Measurements from ENCODE around the gene WDFY2. TPM values are rescaled to one million over a fixed set of nuclear protein-coding genes. Genes with fewer than 3 reads are reported as not detected.

Gene WDFY2
- total and polyA plus RNA-seq, 2 of the 8 experiments (the other 6 are each of a cell fraction or from before 2014, with no cell fraction given), result 13.9 to 29.0 TPM

DNA sequence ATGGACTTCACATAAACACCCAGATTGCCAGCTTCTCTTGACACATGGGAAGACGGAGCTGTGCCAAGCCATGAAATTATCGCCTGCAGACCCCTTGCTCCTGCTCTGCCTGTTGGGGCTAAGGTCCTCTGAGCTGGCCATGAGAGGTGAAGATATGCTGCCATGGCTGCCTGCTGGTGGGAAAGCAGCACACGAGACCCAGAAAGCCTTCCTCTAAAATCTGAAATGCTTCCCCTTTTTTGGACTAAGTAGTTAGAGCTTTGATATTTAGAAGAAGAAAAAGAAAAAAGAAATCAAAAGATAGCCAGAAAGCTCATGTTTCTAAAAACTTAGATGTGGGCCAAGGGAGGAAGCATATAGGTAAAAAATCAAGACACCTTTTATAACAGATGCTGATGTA, 11.2 kb downstream of the WDFY2 start:
- Histone ChIP-seq H3K79me1 (ENCODE audit: low read depth, low read length) (peaks cover 10% of the 10 kb centered on the region; the same call in 1 of the 2 replicates), H3K9me3 (ENCODE audit: insufficient read depth in 2 of 2, low read depth in 1 of 2, low read length in 1 of 2) (no peaks in the 10 kb centered on the region), H2BK12ac (ENCODE audit: low read depth, low read length) (no peak overlapping the region), H3K27ac (ENCODE audit: low read depth, low read length) (no peak overlapping the region), H3K4me3 (ENCODE audit: extremely low read depth in 1 of 4, insufficient read depth in 2 of 4, low read depth in 3 of 4, low read length in 4 of 4) (no peak overlapping the region), H3K23ac (ENCODE audit: insufficient read length) (no peak overlapping the region), H3K18ac (ENCODE audit: extremely low read depth, low read length) (no peak overlapping the region), H3K4ac (replicated peaks; ENCODE audit: insufficient read length, low read depth, low read length) (no peak overlapping the region), H4K8ac (ENCODE audit: extremely low read depth, insufficient read depth, low read length) (no peak overlapping the region), H3K4me1 (replicated peaks in 1 of 4; ENCODE audit: control insufficient read depth in 3 of 4, insufficient read depth in 4 of 4, low read length in 3 of 4) (peaks cover 0 to 17% (median 14%) of the 10 kb centered on the region in 4 experiments; a peak in 6 of 7 replicates), H3K9ac (replicated peaks in 1 of 4; ENCODE audit: extremely low read depth in 1 of 4, low read depth in 3 of 4, low read length in 3 of 4) (no peak overlapping the region), H2BK120ac (replicated peaks; ENCODE audit: low read depth, low read length) (no peak overlapping the region), H3K56ac (replicated peaks; ENCODE audit: insufficient read length, low read depth, low read length) (no peak overlapping the region), H3K27me3 (replicated peaks in 1 of 4; ENCODE audit: control insufficient read depth in 3 of 4, extremely low read depth in 1 of 4, insufficient read depth in 3 of 4, low read length in 3 of 4) (no peaks in the 10 kb centered on the region), H4K91ac (replicated peaks; ENCODE audit: insufficient read length, low read length) (no peak overlapping the region), H3K4me2 (ENCODE audit: insufficient read depth in 1 of 2, low read depth in 2 of 2, low read length in 2 of 2) (no peak overlapping the region), H3K14ac (ENCODE audit: insufficient read length) (no peak overlapping the region), H4K5ac (ENCODE audit: insufficient read length, low read depth, low read length) (peak overlapping the region; percentile 22), H4K20me1 (replicated peaks in 1 of 2; ENCODE audit: control insufficient read depth in 1 of 2, insufficient read depth in 2 of 2, low read length in 2 of 2) (peaks cover 0 to 2% of the 10 kb centered on the region in 2 experiments), H2AFZ (ENCODE audit: low read length) (no peak overlapping the region), H2BK20ac (ENCODE audit: low read length) (no peak overlapping the region), H2BK15ac (ENCODE audit: low read length) (no peak overlapping the region), H3K23me2 (ENCODE audit: low read depth, low read length) (no peaks in the 10 kb centered on the region), H2AK5ac (ENCODE audit: low read depth, low read length) (no peak overlapping the region; the same call in 1 of the 2 replicates), H3K79me2 (ENCODE audit: control insufficient read depth in 1 of 2, insufficient read depth in 2 of 2, low read length in 2 of 2) (peaks cover 14 to 99% of the 10 kb centered on the region in 2 experiments; a peak in 3 of 4 replicates), H3K36me3 (ENCODE audit: control insufficient read depth in 2 of 4, insufficient read depth in 4 of 4, low read length in 3 of 4) (no peaks in the 10 kb centered on the region), H2BK5ac (ENCODE audit: low read depth, low read length) (peak overlapping the region; percentile 47; the same call in 1 of the 2 replicates)
- WGBS, 2 experiments (ENCODE audit: extremely low coverage in 1 of 2, insufficient coverage in 1 of 2, insufficient read length in 1 of 2, insufficient replicate concordance in 2 of 2, low coverage in 1 of 2, low lambda C conversion rate in 2 of 2, missing lambda C conversion rate in 1 of 2), result 77% methylated on average over 3 of the region's 3 CpGs; no CpG with 5 or more reads in 1 of the 2 experiments
- ChIA-PET POLR2A (ENCODE audit: partially characterized antibody) (interaction anchor here (0.6 kb wide), 1 partner anchor 414 kb away, joined by 3 read pairs; no protein-coding TSS in a partner anchor), CTCF (ENCODE audit: partially characterized antibody) (interaction anchor here (0.6 to 1.7 kb wide), 8 partner anchors 8 to 186 kb away, joined by 3 to 6 read pairs (median 3); no protein-coding TSS in a partner anchor)
- DNase-seq (ENCODE audit: low read depth in 1 of 2, low spot score in 2 of 2) (no peak), FAIRE-seq (no peak)
- no peak for TF ChIP-seq CBX5 (IDR thresholded peaks at IDR 0.05; ENCODE audit: low read depth, low read length)
- no peak for TF ChIP-seq RBBP5 (IDR thresholded peaks at IDR 0.05; ENCODE audit: borderline replicate concordance, low read depth, low read length)
- TF ChIP-seq, protein P1, sequence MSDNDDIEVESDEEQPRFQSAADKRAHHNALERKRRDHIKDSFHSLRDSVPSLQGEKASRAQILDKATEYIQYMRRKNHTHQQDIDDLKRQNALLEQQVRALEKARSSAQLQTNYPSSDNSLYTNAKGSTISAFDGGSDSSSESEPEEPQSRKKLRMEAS (IDR thresholded peaks at IDR 0.05), result no peak
- TF ChIP-seq, protein P2, sequence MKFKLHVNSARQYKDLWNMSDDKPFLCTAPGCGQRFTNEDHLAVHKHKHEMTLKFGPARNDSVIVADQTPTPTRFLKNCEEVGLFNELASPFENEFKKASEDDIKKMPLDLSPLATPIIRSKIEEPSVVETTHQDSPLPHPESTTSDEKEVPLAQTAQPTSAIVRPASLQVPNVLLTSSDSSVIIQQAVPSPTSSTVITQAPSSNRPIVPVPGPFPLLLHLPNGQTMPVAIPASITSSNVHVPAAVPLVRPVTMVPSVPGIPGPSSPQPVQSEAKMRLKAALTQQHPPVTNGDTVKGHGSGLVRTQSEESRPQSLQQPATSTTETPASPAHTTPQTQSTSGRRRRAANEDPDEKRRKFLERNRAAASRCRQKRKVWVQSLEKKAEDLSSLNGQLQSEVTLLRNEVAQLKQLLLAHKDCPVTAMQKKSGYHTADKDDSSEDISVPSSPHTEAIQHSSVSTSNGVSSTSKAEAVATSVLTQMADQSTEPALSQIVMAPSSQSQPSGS (IDR thresholded peaks at IDR 0.05; ENCODE audit: low read length), result no peak
- TF ChIP-seq EGR1 (IDR thresholded peaks at IDR 0.05; ENCODE audit: borderline replicate concordance, low read depth, low read length), result no peak
- no peak for TF ChIP-seq SRF (IDR thresholded peaks at IDR 0.05; ENCODE audit: low read depth, low read length)
- no peak for TF ChIP-seq MAFK (IDR thresholded peaks at IDR 0.05; ENCODE audit: low read depth, low read length)
- TF ChIP-seq ASH2L (IDR thresholded peaks at IDR 0.05; ENCODE audit: low read length), result no peak
- TF ChIP-seq JUN (IDR thresholded peaks at IDR 0.05; ENCODE audit: low read depth, low read length), result no peak
- TF ChIP-seq, protein P3, sequence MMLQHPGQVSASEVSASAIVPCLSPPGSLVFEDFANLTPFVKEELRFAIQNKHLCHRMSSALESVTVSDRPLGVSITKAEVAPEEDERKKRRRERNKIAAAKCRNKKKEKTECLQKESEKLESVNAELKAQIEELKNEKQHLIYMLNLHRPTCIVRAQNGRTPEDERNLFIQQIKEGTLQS (IDR thresholded peaks at IDR 0.05; ENCODE audit: insufficient read depth, low read depth, low read length), result no peak
- TF ChIP-seq SUZ12 (IDR thresholded peaks at IDR 0.05; ENCODE audit: low read length), result no peak
- no peak for TF ChIP-seq SIRT6 (IDR thresholded peaks at IDR 0.05; ENCODE audit: low read length)

Measured in H1 (cell line).